ENCODE data around the gene FDX1. TPM values are rescaled to one million over a fixed set of nuclear protein-coding genes. Genes with fewer than 3 reads are reported as not detected.
"Not testable (repeated sequence)": the region's sequence is repeated elsewhere in the genome, so short reads cannot be mapped to it uniquely, and the experiment has no call there.

The FDX1 gene
- total RNA-seq, 1 experiment from 2014 or later, result 9.9 TPM

GRCh38 chr11:110392056-110392455, 37.7 kb upstream of the FDX1 start:
- CTCF ChIA-PET, result interaction anchor here (1.0 kb wide), 1 partner anchor 191 kb away, joined by 3 read pairs; no protein-coding TSS in a partner anchor
- TF ChIP-seq CBFB (CRISPR knock-in tag; IDR thresholded peaks at IDR 0.05; ENCODE audit: low read depth), result no peak

GRCh38 chr11:110397668-110398286, 32.0 kb upstream of the FDX1 start:
- ATAC-seq; H3K4me3 Mint-ChIP-seq; DNase-seq (ENCODE audit: low spot score); CTCF ChIA-PET; H3K27ac Mint-ChIP-seq; H3K27me3 Mint-ChIP-seq (ENCODE audit: low read depth); POLR2A ChIA-PET: not testable (repeated sequence)
- peaks cover 21% of the 10 kb centered on the region for H3K36me3 Mint-ChIP-seq
- peaks cover 33% of the 10 kb centered on the region for H3K9me3 Mint-ChIP-seq
- peaks cover 27% of the 10 kb centered on the region for H3K4me1 Mint-ChIP-seq

More at GRCh38 chr11:110392056-110392455, 37.7 kb upstream of the FDX1 start:
- no peak overlapping the region for H3K27ac Mint-ChIP-seq
- no peak overlapping the region for H3K4me3 Mint-ChIP-seq
- POLR2A ChIA-PET, result no interaction called here
- H3K9me3 Mint-ChIP-seq, result peaks cover 59% of the 10 kb centered on the region
- peaks cover 14% of the 10 kb centered on the region for H3K27me3 Mint-ChIP-seq (ENCODE audit: low read depth)
- DNase-seq (ENCODE audit: low spot score), result no peak
- H3K4me1 Mint-ChIP-seq, result no peaks in the 10 kb centered on the region
- no peak for ATAC-seq
- H3K36me3 Mint-ChIP-seq, result peaks cover 52% of the 10 kb centered on the region

GRCh38 chr11:110403585-110403984, 26.2 kb upstream of the FDX1 start:
- H3K36me3 Mint-ChIP-seq, result peaks cover 23% of the 10 kb centered on the region
- H3K4me3 Mint-ChIP-seq; H3K27ac Mint-ChIP-seq; DNase-seq (ENCODE audit: low spot score); H3K27me3 Mint-ChIP-seq (ENCODE audit: low read depth); CTCF ChIA-PET; ATAC-seq; POLR2A ChIA-PET: not testable (repeated sequence)
- H3K4me1 Mint-ChIP-seq, result peaks cover 26% of the 10 kb centered on the region
- H3K9me3 Mint-ChIP-seq, result peaks cover 40% of the 10 kb centered on the region

- DNase-seq (ENCODE audit: low spot score); H3K27ac Mint-ChIP-seq; H3K4me3 Mint-ChIP-seq; ATAC-seq; POLR2A ChIA-PET; H3K27me3 Mint-ChIP-seq (ENCODE audit: low read depth); CTCF ChIA-PET: not testable (repeated sequence)
- Mint-ChIP-seq H3K9me3 (peaks cover 40% of the 10 kb centered on the region), H3K36me3 (peaks cover 23% of the 10 kb centered on the region), H3K4me1 (peaks cover 17% of the 10 kb centered on the region)
These were observed 24.1 kb upstream of the FDX1 start for GRCh38 chr11:110405636-110406035.

- no peak for DNase-seq (ENCODE audit: low spot score)
- Mint-ChIP-seq H3K9me3 (peaks cover 40% of the 10 kb centered on the region), H3K27ac (no peak overlapping the region), H3K27me3 (ENCODE audit: low read depth) (peaks cover 3% of the 10 kb centered on the region), H3K4me1 (peaks cover 6% of the 10 kb centered on the region), H3K4me3 (no peak overlapping the region), H3K36me3 (peaks cover 23% of the 10 kb centered on the region)
- ATAC-seq, result no peak
- CTCF ChIA-PET, result no interaction called here
- POLR2A ChIA-PET, result no interaction called here
- no peak for TF ChIP-seq CBFB (CRISPR knock-in tag; IDR thresholded peaks at IDR 0.05; ENCODE audit: low read depth)
- TF ChIP-seq ATF1 (CRISPR knock-in tag; IDR thresholded peaks at IDR 0.05), result no peak
- TF ChIP-seq ZNF532 (CRISPR knock-in tag; IDR thresholded peaks at IDR 0.05; ENCODE audit: borderline replicate concordance), result no peak
- no peak for TF ChIP-seq TP53 (CRISPR knock-in tag; IDR thresholded peaks at IDR 0.05)
- TF ChIP-seq NR2C2 (CRISPR knock-in tag; IDR thresholded peaks at IDR 0.05), result no peak
- no peak for TF ChIP-seq GABPB1 (CRISPR knock-in tag; IDR thresholded peaks at IDR 0.05)
- TF ChIP-seq ZNF396 (CRISPR knock-in tag; IDR thresholded peaks at IDR 0.05; ENCODE audit: borderline replicate concordance), result no peak
- no peak for TF ChIP-seq ZMAT4 (CRISPR knock-in tag; IDR thresholded peaks at IDR 0.05)
- TF ChIP-seq IRF1 (CRISPR knock-in tag; IDR thresholded peaks at IDR 0.05), result no peak
- TF ChIP-seq PRDM15 (CRISPR knock-in tag; IDR thresholded peaks at IDR 0.05), result no peak
- TF ChIP-seq GTF2I (CRISPR knock-in tag; conservative IDR thresholded peaks at IDR 0.05), result no peak
- TF ChIP-seq ERG (CRISPR knock-in tag; IDR thresholded peaks at IDR 0.05), result no peak
- no peak for TF ChIP-seq FOXJ3 (CRISPR knock-in tag; IDR thresholded peaks at IDR 0.05; ENCODE audit: borderline replicate concordance)
- TF ChIP-seq FOXP1 (CRISPR knock-in tag; IDR thresholded peaks at IDR 0.05; ENCODE audit: borderline replicate concordance), result no peak
- no peak for TF ChIP-seq CREM (CRISPR knock-in tag; IDR thresholded peaks at IDR 0.05)
These were observed 22.4 kb upstream of the FDX1 start for GRCh38 chr11:110407315-110407714.

Measured in WTC11 (cell line).